ENCODE measurements around the gene UBQLN4.
"Not testable (repeated sequence)": the region's sequence is repeated elsewhere in the genome, so short reads cannot be mapped to it uniquely, and the experiment has no call there.

GRCh38 chr1:156071332-156071816 is 17.8 kb upstream of the UBQLN4 start:
- not testable (repeated sequence) for TF ChIP-seq CTCF (conservative IDR thresholded peaks at IDR 0.05; ENCODE audit: low read depth, low read length); CEBPB (IDR thresholded peaks at IDR 0.05; ENCODE audit: low read depth, low read length); FOS (IDR thresholded peaks at IDR 0.05; ENCODE audit: low read depth, low read length); RFX5 (IDR thresholded peaks at IDR 0.05; ENCODE audit: low read depth, low read length)
